Stimulated activated CD4-positive, alpha-beta T cell treated with anti-CD3 and anti-CD28 coated beads, Interleukin-15, amount 100 ng/mL, for 1 hour (primary cell): ENCODE data around the gene MAP3K7.

Experiments
- DNase-seq, 2 donors: peaks; one replicate each; pipeline ENCODE4 v3.0.0-alpha.2; 2020; ENCODE audit warnings: low read depth in 1 of 2, low spot score in 1 of 2

The MAP3K7 gene

DNA sequence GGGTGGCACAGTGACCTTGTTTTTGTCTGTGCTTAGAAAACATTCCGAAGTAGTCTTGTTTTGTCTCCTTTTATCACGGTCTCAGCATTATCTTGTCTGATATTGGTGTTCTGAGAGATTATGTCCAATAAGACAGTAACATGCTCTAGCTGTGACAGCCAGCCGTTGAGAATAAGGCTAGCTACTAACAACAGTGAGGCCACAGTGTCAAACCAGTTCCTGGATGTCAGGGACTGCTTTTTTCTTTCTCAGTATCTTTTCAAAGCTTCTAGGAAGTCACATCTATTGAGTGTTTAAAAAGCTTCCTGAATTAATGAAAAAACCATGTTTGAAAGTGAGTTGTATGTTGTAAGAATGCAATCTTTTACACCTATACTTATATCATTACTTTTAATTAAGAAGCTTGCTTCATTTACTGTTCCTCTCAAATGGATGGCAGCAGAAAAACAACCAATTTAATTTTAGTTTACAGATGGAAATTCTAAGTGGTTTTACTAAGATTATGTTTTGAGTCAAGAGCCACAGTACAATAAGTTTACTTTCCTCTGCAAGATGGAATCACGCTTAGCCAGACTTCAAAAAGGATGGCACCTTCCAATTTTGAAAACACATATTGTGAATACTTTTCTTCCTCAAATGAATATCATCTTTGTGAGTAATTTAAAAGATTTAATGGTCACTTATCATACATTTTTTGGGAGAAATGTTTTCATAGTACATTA, 53.1 kb downstream of the MAP3K7 start:
- no peak for DNase-seq

DNA sequence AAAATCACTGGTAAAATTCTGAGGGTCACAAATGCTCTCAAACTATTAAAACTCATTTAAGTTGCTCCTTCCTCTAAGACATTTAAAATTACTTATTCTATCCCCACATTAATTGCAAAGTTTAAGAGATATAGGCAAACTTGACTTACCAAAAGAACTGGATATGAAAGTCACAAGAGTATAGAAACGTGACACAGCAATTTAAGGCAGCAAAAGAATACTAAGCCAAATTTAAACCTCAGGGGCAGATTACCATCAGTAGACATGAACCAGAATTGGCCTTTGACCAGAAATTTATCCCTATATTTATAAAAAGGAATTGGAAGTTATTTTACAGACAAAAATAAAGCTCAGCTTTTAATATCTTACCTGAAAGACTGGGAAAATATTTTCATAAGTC, 56.0 kb downstream of the MAP3K7 start:
- DNase-seq: no peak

DNA sequence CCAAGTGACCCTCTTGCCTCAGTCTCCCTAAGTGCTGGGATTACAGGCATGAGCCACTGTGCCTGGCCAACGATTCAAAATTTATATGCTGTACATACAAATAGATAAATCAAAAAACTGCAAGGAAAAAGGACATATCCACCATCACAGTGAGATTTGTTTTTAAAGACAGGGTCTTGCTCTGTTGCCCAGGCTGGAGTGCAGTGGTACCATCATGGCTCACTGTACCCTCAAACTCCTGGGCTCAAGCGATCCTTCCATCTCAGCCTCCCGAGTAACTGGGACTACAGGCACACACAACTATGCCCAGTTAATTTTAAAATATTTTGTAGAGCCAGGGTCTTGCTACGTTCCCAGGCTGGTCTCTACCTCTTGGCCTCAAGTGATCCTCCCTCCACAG, 61.5 kb downstream of the MAP3K7 start:
- no peak for DNase-seq

GRCh38 chr6:90523779-90524310, 63.0 kb downstream of the MAP3K7 start:
- DNase-seq: no peak

GRCh38 chr6:90521955-90522354, 64.9 kb downstream of the MAP3K7 start:
- no peak for DNase-seq

DNA sequence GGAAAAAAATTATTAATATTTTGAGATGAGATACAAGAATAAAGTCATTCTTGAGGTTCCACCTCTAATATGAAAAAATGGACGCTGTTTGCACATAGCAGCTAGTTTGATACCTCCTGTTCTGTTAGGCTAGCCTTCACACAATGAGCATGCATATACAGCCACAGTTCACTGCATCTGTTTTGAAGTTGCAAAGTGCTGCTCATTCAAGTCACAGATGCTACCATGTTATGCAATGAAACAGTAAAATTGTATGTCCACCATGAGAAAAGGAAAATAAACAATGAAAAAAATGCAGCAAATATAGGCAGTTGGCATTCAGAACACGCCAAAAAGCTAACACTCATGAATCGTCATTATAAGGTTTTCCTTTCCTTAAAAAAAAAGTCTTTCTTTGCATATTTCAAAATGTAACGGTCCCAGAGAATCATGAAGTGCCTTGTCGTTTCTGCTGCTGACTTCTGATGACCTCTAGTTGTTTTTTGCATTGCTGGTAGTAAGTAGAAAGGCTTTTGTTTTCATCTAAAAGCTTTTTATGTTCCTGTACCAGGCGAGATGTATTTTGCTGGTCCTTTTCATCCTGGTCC, 70.7 kb downstream of the MAP3K7 start:
- DNase-seq: no peak

DNA sequence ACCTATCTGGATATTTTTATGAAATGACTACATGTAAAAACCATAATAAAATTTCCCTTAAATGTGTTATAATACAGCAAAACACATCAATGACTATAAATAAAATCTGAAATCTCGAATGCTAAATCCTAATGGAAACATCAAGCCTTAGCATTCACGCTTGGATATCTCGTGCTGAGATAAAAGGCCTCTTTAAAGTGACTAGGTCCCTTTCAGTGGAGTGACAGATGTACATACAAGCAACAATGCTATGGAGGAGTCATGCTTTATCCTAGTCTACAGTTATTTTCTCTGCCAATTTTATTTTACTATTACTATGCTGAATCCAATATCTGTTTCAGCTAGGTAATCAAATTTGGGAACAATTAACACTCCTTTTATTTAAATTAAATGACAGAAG, 72.4 kb downstream of the MAP3K7 start:
- DNase-seq: no peak

- DNase-seq: no peak
Measured at GRCh38 chr6:90508753-90509152, 78.1 kb downstream of the MAP3K7 start.

- no peak for DNase-seq
Measured at GRCh38 chr6:90502866-90503407, 83.9 kb downstream of the MAP3K7 start.

DNA sequence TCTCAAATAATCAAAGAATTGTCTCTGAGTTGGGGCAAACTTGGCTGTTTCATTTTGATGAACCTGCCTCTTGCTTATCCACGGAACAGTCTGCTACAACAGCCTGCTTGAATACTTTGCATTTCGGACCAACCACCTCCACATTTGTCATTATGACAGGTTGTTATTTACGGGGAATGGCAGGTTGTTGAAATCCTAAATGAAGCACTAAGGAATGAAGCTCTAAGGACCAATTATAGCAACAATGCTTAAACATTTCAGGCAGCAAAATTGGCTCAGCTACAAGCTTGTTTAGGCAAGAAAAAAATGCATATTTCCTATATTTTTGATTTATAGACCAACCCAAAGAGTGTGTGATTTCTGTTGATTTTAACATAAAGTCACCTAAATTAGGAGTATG, 84.5 kb downstream of the MAP3K7 start:
- no peak for DNase-seq

GRCh38 chr6:90500458-90500857, 86.4 kb downstream of the MAP3K7 start:
- no peak for DNase-seq

DNA sequence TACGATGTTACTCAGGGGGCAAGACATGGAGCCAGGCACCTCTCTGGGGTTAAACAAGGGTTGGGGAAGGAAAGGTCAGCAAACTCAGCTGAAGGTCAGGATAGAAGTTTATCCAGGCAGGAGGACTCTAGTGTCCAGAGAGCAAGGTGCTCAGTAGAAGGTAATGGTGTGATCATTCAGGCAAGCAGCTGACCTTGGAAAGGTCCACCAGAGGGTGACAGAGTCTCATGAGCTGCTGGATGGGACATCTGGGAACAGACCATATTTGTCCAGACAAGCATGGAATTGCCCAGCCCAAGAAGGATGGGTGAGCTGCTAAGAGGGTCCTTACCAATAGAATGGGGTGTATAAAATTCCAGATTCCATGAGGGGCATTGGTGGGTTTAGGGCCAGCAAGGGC, 89.5 kb downstream of the MAP3K7 start:
- no peak for DNase-seq

DNA sequence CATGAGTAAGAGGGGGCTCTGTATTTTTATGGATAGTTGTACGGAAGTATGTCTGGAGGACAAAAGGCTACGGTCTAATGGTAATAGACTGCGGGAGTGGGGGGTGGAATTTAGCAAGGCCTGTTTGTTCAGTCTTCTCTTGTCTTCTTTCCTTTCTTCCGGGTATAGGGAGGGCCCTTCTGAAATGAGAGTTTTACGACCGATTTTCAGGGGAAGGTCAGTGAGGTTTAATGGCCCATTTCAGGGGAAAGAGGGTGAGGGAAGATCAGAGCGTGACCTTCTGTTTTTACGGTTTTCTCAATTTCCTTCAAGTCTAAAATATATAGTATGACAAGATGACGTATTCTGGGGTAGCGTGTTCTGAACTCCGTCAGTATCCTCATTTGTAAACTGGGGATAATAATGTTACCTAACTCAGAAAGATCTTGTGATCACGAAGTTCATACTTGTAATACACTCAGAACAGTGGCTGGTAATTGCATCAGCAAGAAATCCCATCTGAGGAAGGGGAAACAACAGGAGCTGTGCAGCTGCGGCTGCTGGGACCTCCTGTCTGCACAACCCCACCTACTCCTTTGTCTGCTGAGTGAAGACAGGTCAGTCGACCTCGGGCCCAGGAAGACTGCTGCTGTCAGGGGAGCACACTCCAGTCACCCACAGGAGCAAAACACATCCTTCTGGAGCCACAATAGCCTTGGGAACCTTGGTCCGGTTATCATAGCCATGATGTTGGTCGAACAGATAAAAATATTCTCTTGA, 90.4 kb downstream of the MAP3K7 start:
- no peak for DNase-seq

DNA sequence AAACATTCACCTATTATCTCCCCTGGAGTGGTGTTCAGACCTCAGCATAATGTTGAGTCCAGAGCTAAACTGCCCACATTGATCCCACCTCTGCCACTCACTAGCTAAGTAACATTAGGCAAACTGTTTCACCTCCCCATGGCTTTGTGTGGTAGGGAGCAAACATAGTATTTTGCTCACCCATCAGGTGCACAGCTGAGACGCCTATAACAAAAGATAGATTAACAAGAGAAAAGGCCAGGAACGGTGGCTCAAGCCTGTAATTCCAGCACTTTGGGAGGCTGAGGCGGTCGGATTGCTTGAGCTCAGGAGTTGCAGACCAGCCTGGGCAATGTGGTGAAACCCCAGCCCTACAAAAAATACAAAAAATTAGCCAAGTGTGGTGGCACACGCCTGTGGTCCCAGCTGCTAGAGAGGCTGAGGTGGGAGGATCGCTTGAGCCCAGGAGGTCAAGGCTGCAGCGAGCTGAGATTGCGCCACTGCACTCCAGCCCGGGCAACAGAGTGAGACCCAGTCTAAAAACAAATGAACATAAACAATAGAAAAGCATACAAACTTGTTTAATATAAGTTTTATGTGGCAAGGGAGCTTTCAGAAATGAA, 91.6 kb downstream of the MAP3K7 start:
- no peak for DNase-seq

GRCh38 chr6:90494067-90494780, 92.6 kb downstream of the MAP3K7 start:
- no peak for DNase-seq

- DNase-seq: no peak
Measured at GRCh38 chr6:90493332-90493731, 93.5 kb downstream of the MAP3K7 start.

GRCh38 chr6:90492798-90493197, 94.1 kb downstream of the MAP3K7 start:
- no peak for DNase-seq

GRCh38 chr6:90492369-90492768, 94.5 kb downstream of the MAP3K7 start:
- no peak for DNase-seq

DNA sequence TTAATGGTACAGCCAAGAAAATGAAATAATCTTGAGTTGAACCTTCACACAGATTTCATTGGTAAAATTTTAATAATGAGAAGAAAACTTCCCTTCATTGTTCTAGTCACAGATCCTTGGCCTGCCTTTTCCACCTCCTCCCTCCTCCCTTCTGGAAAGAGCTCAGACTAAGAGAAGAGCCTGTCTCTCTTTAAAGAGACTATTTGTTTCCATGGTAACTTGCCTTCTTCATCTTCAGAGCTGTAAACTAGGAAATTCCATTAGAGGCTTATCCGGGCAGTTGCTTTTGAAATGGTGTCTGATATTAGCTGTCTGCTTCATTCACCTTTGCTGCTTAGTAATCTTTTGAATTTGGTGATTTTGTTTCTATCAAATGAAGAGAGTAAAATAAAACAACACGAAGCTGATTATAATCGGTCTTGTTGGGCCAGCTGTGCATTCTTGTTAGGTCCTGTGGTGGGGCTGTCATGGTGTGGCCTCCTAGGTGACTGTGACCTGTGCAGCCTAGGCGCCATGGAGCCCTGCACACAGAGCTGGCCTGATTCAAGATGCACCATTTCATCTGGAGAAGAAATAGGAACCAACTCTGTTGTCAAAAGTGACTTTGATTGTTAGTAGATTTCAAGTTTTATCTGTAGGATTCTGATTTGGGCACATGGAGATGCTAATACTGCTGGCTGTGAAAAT, 96.7 kb downstream of the MAP3K7 start:
- DNase-seq: no peak

GRCh38 chr6:90488816-90489215, 98.1 kb downstream of the MAP3K7 start:
- DNase-seq: no peak
